Stimulated activated CD8-positive, alpha-beta memory T cell treated with anti-CD3 and anti-CD28 coated beads, Interleukin-4, amount 100 ng/mL, for 1 hour (primary cell): ENCODE measurements around the gene GALNT13.

Experiments used
- DNase-seq, 2 donors: peaks; one replicate each; pipeline ENCODE4 v3.0.0-alpha.2; 2020; ENCODE audit warnings: low read depth in 2 of 2, low spot score in 1 of 2

Gene GALNT13

DNA sequence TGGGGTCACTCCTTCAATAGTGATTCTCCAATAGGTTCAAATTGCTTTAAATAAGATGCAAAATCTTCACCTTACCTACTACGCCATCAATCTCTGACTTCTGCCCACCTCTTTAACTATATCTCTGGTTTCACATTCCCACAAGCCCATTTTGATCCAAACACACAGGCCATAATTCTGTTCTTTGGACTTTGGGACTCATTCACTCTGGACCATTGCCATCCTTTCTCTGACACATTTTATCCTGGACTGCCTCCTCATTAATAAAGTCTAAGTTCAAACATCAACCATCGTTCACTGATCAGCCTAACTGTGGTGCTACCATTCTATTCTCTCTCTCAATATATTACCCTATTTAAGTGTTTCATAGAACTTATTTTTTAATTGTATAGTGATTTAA is 332.2 kb downstream of the GALNT13 start:
- DNase-seq, result no peak

DNA sequence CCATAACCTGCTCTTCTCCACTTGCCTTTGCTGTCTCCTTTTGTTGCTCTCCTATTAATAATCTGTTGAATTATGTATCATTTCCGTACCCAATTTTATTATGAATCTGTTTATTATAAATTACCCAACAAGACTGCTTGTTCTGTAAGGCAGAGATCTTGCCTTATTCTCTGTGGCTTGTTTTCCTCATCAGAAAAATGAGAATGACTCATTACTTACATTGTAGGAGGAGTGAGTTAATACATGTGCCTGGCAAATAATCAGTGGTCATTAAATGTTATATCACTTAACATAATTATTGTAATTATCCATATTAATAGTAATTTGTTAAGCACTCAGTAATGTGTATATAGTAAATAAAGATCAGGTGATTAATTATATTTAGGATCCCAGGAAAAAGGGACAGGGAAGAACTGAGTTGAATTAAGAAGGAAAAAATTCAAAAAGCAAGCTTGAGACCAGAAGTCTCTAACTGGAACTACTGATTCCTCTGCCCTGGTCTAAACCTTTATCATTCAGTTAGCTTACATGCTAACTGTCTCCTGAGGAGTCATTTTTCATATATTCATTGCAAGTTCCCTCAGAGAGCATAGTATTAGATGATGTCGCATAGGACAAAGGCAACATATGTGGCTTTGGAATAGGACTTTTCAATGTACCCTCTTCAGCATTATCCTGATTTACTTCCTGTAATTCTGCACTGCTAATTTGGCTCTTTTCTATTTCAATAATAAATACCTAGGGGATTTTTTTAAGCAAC is 335.7 kb downstream of the GALNT13 start:
- no peak for DNase-seq

GRCh38 chr2:154223726-154224125 is 352.0 kb downstream of the GALNT13 start:
- DNase-seq, result no peak

- no peak for DNase-seq
Measured at GRCh38 chr2:154226931-154227330, 355.2 kb downstream of the GALNT13 start.

DNA sequence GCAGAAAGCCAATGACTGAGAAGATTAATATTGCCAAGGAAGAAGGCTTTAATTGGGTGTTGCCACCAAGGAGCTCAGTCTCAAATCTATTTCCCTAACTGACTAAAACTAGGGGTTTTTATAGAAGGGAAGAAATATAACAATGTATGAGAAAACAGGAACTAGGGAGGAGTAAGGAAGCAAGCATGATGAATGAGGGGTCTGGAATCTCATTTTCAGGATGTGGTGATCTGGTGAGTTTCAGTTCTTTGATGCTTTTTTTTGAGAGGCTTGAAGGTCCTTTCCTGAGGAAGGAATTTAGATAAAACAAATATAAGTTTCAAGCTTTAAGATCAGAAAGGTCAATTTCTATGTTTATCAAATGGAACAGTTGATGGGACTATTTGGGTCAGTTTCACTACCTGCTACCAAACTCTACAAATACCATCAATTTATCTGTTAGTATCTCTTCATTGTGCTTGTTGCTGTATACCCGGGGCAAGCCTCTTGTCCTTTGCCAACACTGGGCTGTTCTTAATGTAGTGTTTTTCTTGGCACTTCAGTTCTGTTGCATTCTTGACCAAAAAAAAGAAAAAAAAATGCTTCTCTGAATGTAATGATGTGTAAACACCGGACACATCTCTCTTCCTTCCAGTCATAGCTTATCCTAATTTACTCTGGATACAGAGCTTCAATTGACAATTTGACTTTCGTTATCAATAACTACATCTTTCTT is 357.0 kb downstream of the GALNT13 start:
- no peak for DNase-seq

DNA sequence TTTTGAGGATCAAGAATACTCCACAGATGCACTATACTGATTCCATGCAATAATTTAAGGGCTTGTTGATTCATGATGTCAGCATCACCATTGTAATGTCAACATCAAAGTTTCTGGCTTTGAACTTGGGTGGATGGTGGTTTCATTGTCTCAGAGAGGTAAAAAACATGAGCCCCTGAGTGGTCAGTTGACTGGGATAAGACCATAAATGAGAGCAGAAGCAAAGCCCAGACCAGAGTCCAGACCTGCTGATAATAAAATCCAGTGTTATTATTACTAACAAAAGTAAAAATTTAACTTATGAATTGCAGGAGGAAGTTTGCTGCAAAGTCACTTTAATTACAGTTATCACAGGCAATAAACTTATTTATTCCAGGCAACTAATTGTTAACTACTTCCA is 358.2 kb downstream of the GALNT13 start:
- no peak for DNase-seq

GRCh38 chr2:154231021-154231420 is 359.3 kb downstream of the GALNT13 start:
- no peak for DNase-seq

GRCh38 chr2:154233231-154233630 is 361.5 kb downstream of the GALNT13 start:
- DNase-seq, result no peak

- no peak for DNase-seq
Measured at GRCh38 chr2:154238252-154238651, 366.5 kb downstream of the GALNT13 start.

GRCh38 chr2:154240316-154240715 is 368.6 kb downstream of the GALNT13 start:
- DNase-seq, result no peak

GRCh38 chr2:154240921-154241379 is 369.2 kb downstream of the GALNT13 start:
- DNase-seq, result no peak

DNA sequence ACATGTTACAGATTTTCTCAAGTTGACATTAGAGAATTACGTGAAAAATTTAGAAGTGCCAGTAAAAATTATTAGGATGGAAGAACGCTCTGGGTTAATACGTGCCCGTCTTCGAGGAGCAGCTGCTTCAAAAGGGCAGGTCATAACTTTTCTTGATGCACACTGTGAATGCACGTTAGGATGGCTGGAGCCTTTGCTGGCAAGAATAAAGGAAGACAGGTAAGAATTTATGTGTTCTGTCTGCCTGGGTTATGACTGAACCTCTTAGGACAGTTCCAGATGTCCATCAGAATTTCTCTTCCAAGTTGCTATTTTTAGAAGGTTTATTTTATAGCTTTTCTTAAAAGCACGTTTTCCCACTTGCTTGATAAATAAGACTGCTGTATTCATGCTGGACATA is 371.0 kb downstream of the GALNT13 start:
- DNase-seq, result no peak

GRCh38 chr2:154243685-154244084 is 372.0 kb downstream of the GALNT13 start:
- no peak for DNase-seq

DNA sequence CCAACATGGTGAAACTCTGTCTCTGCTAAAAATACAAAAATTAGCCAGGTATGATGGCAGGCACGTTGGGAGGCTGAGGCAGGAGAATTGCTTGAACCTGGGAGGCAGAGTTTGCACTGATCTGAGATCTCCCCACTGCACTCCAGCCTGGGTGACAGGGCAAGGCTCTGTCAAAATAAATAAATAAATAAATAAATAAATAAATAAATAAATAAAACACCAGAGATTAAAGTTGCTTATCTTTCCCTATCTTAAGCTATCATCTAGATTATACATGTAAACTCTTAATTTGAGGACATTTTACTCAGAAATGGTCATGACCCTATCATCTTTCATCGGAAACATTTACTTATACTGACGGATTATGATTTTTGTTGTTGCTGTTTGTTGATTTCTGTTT is 373.2 kb downstream of the GALNT13 start:
- no peak for DNase-seq

GRCh38 chr2:154247503-154247902 is 375.8 kb downstream of the GALNT13 start:
- DNase-seq, result no peak

DNA sequence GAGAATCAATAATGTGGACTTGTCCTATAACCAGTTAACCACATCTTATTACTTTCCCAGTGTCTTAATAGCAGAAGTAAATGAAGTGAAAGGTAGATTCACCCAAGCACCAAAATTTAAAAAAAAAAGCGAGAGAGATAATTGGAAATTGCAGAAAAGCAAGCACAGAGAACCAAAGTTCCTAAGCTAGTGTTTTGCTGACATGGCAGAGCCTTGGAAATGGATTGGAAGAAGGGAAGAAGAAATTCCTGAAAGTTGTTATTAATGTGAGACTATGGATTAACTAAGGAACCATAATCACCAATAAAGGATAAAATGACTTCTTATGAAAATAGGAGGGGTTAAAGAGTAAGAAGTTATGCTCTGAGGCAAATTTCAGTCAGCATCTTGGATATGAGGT is 384.4 kb downstream of the GALNT13 start:
- DNase-seq, result no peak

DNA sequence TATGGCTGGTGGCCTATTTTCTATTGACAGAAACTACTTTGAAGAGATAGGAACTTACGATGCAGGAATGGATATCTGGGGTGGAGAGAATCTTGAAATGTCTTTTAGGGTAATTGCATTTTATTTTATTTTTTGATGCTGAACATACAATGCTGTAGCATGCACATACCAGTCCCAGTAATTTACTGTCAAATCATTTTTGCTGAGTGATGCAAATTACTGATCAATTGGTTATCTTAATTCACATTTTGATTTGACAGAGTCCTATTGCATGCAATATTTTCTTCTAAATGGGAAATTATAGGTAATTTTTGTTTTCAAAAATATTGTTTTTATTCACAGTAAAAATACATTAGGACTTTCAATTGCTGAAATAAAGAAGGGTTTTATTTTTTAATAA is 387.3 kb downstream of the GALNT13 start:
- no peak for DNase-seq

DNA sequence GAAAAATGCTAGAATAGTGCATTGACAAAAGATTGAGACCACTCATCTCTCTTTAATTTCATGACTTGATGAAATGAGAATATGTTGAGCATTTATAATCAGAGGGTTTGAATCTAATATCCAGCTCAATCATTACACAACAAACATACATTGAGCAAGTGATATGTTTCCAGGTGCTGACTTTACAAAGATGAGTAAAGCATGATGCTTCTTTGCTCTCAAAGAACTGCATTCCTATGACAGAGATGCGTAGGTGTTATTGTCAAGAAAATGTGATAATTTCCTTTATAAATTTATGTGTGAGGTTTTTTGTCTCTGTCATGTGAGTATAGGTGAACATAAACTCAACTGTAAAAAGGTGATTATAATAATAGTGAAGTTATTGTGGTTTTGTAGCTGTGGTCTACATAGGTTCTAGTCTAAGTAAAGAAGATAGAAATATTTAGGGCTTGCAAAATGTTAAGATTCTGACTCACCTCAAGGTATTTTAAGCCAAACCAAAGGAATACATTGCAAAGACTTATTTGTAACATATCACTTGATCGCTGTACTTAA is 389.8 kb downstream of the GALNT13 start:
- DNase-seq, result no peak

- no peak for DNase-seq
Measured at GRCh38 chr2:154263206-154263605, 391.5 kb downstream of the GALNT13 start.

DNA sequence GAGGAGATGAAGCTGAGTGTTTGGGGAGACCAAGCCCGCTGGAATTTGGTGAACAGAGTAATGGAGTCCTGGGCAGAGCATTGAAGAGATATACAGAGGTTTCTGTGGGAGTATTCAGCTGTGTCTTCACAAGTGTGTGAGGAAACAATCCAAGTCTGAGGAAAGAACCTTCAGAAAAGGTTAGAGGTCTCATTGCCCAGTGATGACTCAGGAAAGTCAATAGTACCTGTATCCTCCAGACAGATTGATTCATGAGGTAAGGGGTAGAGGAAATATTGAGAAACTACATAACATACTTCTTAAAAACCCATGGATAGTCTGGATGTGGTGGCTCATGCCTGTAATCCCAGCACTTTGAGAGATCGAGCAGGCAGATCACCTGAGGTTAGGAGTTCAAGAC is 392.3 kb downstream of the GALNT13 start:
- DNase-seq, result no peak

- no peak for DNase-seq
Measured at GRCh38 chr2:154267983-154268382, 396.3 kb downstream of the GALNT13 start.

GRCh38 chr2:154280543-154280942 is 408.8 kb downstream of the GALNT13 start:
- DNase-seq, result no peak
